ENCODE results near the gene FCHSD2. TPM values are rescaled to one million over a fixed set of nuclear protein-coding genes. Genes with fewer than 3 reads are reported as not detected.
A peak's percentile ranks its signal among the peaks of the same experiment; 100 is the strongest.

FCHSD2 gene
- total and polyA plus RNA-seq, 2 of the 13 experiments (the other 11 are each of a cell fraction or from before 2014, with no cell fraction given), result 20.5 to 24.8 TPM

DNA sequence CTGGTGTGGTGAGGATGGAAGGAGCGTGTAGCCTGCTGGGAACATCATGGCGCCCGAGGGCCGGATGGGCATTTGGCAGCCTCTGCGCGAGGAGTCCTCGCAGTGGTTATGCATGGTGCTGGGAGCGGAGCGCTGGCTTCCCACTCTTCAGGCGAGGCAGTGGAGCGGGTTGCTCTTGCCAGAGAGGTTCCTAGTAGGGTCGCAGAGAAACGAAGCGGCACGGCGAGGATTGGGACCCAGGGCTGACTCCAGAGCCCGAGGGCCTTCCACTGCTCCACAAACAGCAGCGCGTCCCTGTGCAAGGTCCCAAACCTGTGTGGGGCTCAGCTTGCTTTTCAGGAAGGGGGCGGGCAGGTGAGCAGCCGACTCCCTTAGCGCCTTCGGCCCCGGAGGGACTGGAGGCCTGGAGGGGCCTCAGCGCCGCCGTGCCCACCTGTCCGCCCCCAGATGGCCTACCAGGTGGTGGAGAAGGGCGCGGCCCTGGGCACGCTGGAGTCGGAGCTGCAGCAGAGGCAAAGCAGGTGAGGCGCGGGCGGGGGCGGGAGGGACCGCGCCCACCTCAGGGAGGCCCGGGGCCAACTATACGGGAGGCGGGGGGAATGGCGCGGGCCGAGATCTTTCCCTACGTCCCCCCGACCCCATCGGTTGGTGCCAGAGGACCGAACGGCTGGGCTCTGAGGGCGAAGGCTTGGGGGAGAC is 320.7 kb downstream of the FCHSD2 start:
- H3K27me3 ChIP-seq (ENCODE audit: control insufficient read depth in 1 of 2, insufficient read depth in 2 of 2, low read length in 2 of 2), result no peaks in the 10 kb centered on the region
- WGBS (ENCODE audit: low lambda C conversion rate), result 95% methylated on average over 50 of the region's 50 CpGs
- H3K4me2 ChIP-seq (ENCODE audit: low read depth, low read length), result peak overlapping the region; percentile 58
- FAIRE-seq (no peak), DNase-seq (ENCODE audit: low spot score) (no peak), ATAC-seq (no peak)
- in situ Hi-C loops (cut with HindIII; ENCODE audit: extremely low pct_ligation_motif_present, low pct_unique_long_range_greater_than_20kb) (no loop called here), intact Hi-C loops (cut with micrococcal nuclease; ENCODE audit: unreplicated experiment) (no loop called here)
- peaks cover 0 to 2% of the 10 kb centered on the region in 2 experiments; a peak in 2 of 5 replicates for H3K36me3 ChIP-seq (replicated peaks in 1 of 2; ENCODE audit: control insufficient read depth in 1 of 2, insufficient read depth in 2 of 2, low read length in 2 of 2)
- no peak overlapping the region for H2AFZ ChIP-seq (ENCODE audit: low read length)
- H3K4me3 ChIP-seq (replicated peaks in 1 of 3; ENCODE audit: insufficient read depth in 1 of 3, low read depth in 2 of 3, low read length in 3 of 3), result peak overlapping the region in 2 of 3 experiments; percentile 21 to 50; a peak in 3 of 6 replicates
- TF ChIP-seq ZNF235 (CRISPR knock-in tag; IDR thresholded peaks at IDR 0.05; ENCODE audit: borderline replicate concordance) (no peak), CHCHD3 (CRISPR knock-in tag; IDR thresholded peaks at IDR 0.05) (0 out of 2 replicates have a peak, but pooled peaks have one; percentile 50)
- TF ChIP-seq, protein P1, sequence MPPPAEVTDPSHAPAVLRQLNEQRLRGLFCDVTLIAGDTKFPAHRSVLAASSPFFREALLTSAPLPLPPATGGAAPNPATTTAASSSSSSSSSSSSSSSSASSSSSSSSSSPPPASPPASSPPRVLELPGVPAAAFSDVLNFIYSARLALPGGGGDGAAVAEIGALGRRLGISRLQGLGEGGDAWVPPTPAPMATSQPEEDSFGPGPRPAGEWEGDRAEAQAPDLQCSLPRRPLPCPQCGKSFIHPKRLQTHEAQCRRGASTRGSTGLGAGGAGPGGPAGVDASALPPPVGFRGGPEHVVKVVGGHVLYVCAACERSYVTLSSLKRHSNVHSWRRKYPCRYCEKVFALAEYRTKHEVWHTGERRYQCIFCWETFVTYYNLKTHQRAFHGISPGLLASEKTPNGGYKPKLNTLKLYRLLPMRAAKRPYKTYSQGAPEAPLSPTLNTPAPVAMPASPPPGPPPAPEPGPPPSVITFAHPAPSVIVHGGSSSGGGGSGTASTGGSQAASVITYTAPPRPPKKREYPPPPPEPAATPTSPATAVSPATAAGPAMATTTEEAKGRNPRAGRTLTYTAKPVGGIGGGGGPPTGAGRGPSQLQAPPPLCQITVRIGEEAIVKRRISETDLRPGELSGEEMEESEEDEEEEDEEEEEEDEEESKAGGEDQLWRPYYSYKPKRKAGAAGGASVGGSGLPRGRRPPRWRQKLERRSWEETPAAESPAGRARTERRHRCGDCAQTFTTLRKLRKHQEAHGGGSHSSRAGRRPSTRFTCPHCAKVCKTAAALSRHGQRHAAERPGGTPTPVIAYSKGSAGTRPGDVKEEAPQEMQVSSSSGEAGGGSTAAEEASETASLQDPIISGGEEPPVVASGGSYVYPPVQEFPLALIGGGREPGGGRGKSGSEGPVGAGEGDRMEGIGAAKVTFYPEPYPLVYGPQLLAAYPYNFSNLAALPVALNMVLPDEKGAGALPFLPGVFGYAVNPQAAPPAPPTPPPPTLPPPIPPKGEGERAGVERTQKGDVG (CRISPR knock-in tag; IDR thresholded peaks at IDR 0.05; ENCODE audit: borderline replicate concordance), result 0 out of 2 replicates have a peak, but pooled peaks have one; percentile 1
- no peaks in the 10 kb centered on the region for H4K20me1 ChIP-seq (ENCODE audit: insufficient read depth, low read length)
- peaks cover 14% of the 10 kb centered on the region for H3K4me1 ChIP-seq (ENCODE audit: insufficient read depth, low read length)
- ChIA-PET CTCF (ENCODE audit: low intra/inter-chr PET ratio, low total read pairs) (no interaction called here), POLR2A (no interaction called here)
- H3K9me3 ChIP-seq (ENCODE audit: low read length), result no peaks in the 10 kb centered on the region
- peak overlapping the region; percentile 54; the same call in 1 of the 2 replicates for H3K9ac ChIP-seq (ENCODE audit: insufficient read depth, low read depth, low read length)
- H3K27ac ChIP-seq (ENCODE audit: extremely low read length, insufficient read depth, low read length), result peak overlapping the region; percentile 38
- no peaks in the 10 kb centered on the region for H3K79me2 ChIP-seq (ENCODE audit: insufficient read depth, low read length)
- BruUV-seq (replicated peaks), result no TSS peak
